Heart left ventricle (tissue), 13 donors: ENCODE measurements around the gene PRR20E.
"Not testable (repeated sequence)": the region's sequence is repeated elsewhere in the genome, so short reads cannot be mapped to it uniquely, and the experiment has no call there.

ENCODE experiments used
- CTCF ChIP-seq, 12 donors: fragments of 200-600 bp; sonication (generic) in 4 of 12; IDR thresholded peaks; one replicate each; pipeline versions ENCODE4 v1.5.0 to v1.8.0; 2018 to 2022; ENCODE audit warnings: antibody characterized with exemption in 12 of 12, mild to moderate bottlenecking in 5 of 12
- POLR2A ChIP-seq, 2 donors: fragments of 450-650 bp; IDR thresholded peaks; one replicate each; pipeline ENCODE4 v1.6.1; 2017; ENCODE audit warnings: antibody characterized with exemption in 2 of 2, mild to moderate bottlenecking in 2 of 2, moderate library complexity in 2 of 2
- donor health status: ischemic (EF 13 %, LVEDD 7.1; RV severe dilation, severe dysfunction).
- donor health status: DM: no; HTN: yes; CAD: no.
- donor health status: DM: no; HTN: no; CAD: no.
- donor health status: ischemic (EF 25% LVEDD 6.9; RV normal size, moderate dysfunction).
- donor health status: ischemic (EF 25% LVEDD 5.7; RV mildly dilated, moderate dysfunction).
- donor health status: ischemic (EF 35%, LVEDD 5.7; RV mildly dilated, moderate dysfunction).
- donor health status: nonischemic (EF 11% LVEDD 7.7; RV severe dilation, severe dysfunction).
- donor health status: DM: yes; HTN: yes; CAD: no.
- donor health status: PGD.
- donor health status: ischemic (EF 29% LVEDD 5.4; RV normal size, mild dysfunction).
- donor health status: nonischemic (EF 23%, LVEDD 6.1; RV moderate dilation, normal function).

- not testable (repeated sequence) for TF ChIP-seq CTCF, POLR2A (IDR thresholded peaks at IDR 0.05)
Observed at GRCh38 chr13:57166897-57167296, at the start of gene PRR20E.
